Upper lobe of left lung (tissue), 6 donors: ENCODE results near the gene PRR23E. TPM values are rescaled to one million over a fixed set of nuclear protein-coding genes. Genes with fewer than 3 reads are reported as not detected.
A peak's percentile ranks its signal among the peaks of the same experiment; 100 is the strongest.

Experiments used
- ATAC-seq, 2 donors: fragments of 200-7000 bp; cut with Tn5 transposase; one replicate each; pipeline ENCODE4 v1.9.1; 2022; ENCODE audit warnings: mild to moderate bottlenecking in 2 of 2, moderate library complexity in 2 of 2; ENCODE audit not compliant: low FRiP score in 2 of 2
- DNase-seq, 2 donors: peaks; one replicate each; pipeline ENCODE4 v3.0.0-alpha.2; 2019 to 2020
- H3K27ac ChIP-seq, 4 donors: fragments of 200-600 bp; sonication (generic); one replicate each; pipeline ENCODE4 v1.5.1; 2016 to 2019
- H3K27me3 ChIP-seq, 4 donors: fragments of 200-600 bp; sonication (generic); one replicate each; pipeline ENCODE4 v1.5.1; 2017 to 2019
- H3K36me3 ChIP-seq, 4 donors: fragments of 200-600 bp; sonication (generic); one replicate each; pipeline ENCODE4 v1.5.1; 2016 to 2019
- H3K4me1 ChIP-seq, 4 donors: fragments of 200-600 bp; sonication (generic); one replicate each; pipeline ENCODE4 v1.5.1; 2018 to 2019
- H3K4me3 ChIP-seq, 4 donors: fragments of 200-600 bp; sonication (generic); one replicate each; pipeline ENCODE4 v1.5.1; 2017 to 2019; ENCODE audit warnings: mild to moderate bottlenecking in 2 of 4, moderate library complexity in 1 of 4
- H3K9me3 ChIP-seq, 4 donors: fragments of 200-600 bp; sonication (generic); one replicate each; pipeline ENCODE4 v1.5.1; 2018 to 2019
- EP300 ChIP-seq, 4 donors: sonication (generic); formaldehyde crosslinking; IDR thresholded peaks; one replicate each; pipeline ENCODE4 v1.5.1; 2017; ENCODE audit warnings: antibody characterized with exemption in 4 of 4, control low read depth in 2 of 4
- POLR2A ChIP-seq, 4 donors: fragments of 450-650 bp; IDR thresholded peaks; one replicate each; pipeline ENCODE4 v1.5.1; 2016 to 2017; ENCODE audit warnings: antibody characterized with exemption in 4 of 4, mild to moderate bottlenecking in 2 of 4
- POLR2AphosphoS5 ChIP-seq, 2 donors: sonication (generic); formaldehyde crosslinking; IDR thresholded peaks; one replicate each; pipeline ENCODE4 v1.5.1; 2017; ENCODE audit warnings: antibody characterized with exemption in 2 of 2
- WGBS, 2 donors: methylation state at CpG; one replicate each; pipeline ENCODE4 v1.1.5; 2017 to 2018; 5-methylcytosine and 5-hydroxymethylcytosine counted together
- total RNA-seq, 6 donors: library from RNA; depleted of rRNA in 4 of 6; stranded (reverse); fragments of >200 nt in 4 of 6; gene quantifications; one replicate each; pipeline versions ENCODE4 v1.1.0 to v1.2.1, GENCODE V29; 2016 to 2021
- TF ChIP-seq, protein P1 (sequence below), 6 experiments: fragments of 450-650 bp in 4 of 6; fragments of 200-600 bp in 2 of 6; sonication (generic) in 2 of 6; IDR thresholded peaks; one replicate each; pipeline ENCODE4 v1.5.1; 2016 to 2019; ENCODE audit warnings: antibody characterized with exemption in 6 of 6
- donor health status: DM: no; HTN: no; CAD: no; lungs with moderate emphysema.
- donor health status: DM: no; HTN: yes; CAD: no; lungs with severe emphysema.

PRR23E gene
- total RNA-seq, 6 donors from 2014 or later, result not detected

DNA sequence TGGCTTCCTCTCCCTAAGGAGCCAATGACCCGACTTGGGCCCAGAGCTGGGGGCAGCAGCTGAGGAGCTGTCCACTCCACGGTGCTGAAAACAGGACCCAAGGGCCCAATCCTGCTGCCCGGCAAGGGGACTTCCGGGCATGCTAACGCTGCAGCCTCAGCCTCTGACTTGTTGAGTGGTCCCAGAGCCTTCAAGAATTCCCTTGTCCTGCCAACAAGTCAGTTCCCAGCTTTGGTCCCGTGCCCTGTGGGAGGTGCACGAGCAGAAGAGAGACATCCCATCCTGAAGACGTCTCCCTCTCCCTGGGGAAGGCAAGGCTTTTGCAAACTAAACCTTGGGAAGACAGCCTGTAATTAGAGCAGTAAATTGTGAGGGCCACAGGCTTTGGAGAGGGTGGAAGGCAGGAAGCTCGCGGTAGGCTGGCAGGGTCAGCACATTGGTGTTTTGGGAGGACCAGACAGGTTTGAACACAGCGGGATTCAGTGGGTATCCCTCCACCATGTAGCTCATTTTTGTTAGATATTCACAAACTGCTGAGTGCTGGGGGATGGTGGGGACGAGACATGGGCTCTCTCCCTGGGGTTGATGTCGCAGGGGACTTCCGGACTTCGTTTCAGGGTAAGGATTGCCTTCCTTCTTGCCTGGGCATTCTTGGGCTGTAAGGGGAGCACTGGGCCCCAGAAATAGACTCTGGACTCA lies 29.8 kb upstream of the PRR23E start:
- ATAC-seq (no peak), DNase-seq (peak in 1 of 2 donors; percentile 19)
- Histone ChIP-seq H3K4me3 (no peak overlapping the region), H3K4me1 (no peaks in the 10 kb centered on the region), H3K27me3 (no peaks in the 10 kb centered on the region), H3K36me3 (no peaks in the 10 kb centered on the region), H3K9me3 (no peaks in the 10 kb centered on the region), H3K27ac (no peak overlapping the region)
- 46 to 49% methylated on average over 10 to 15 of the region's 15 CpGs for WGBS, 2 donors
- TF ChIP-seq EP300 (IDR thresholded peaks at IDR 0.05), result no peak
- no peak for TF ChIP-seq POLR2AphosphoS5 (IDR thresholded peaks at IDR 0.05)
- no peak for TF ChIP-seq POLR2A (IDR thresholded peaks at IDR 0.05)
- TF ChIP-seq, protein P1, sequence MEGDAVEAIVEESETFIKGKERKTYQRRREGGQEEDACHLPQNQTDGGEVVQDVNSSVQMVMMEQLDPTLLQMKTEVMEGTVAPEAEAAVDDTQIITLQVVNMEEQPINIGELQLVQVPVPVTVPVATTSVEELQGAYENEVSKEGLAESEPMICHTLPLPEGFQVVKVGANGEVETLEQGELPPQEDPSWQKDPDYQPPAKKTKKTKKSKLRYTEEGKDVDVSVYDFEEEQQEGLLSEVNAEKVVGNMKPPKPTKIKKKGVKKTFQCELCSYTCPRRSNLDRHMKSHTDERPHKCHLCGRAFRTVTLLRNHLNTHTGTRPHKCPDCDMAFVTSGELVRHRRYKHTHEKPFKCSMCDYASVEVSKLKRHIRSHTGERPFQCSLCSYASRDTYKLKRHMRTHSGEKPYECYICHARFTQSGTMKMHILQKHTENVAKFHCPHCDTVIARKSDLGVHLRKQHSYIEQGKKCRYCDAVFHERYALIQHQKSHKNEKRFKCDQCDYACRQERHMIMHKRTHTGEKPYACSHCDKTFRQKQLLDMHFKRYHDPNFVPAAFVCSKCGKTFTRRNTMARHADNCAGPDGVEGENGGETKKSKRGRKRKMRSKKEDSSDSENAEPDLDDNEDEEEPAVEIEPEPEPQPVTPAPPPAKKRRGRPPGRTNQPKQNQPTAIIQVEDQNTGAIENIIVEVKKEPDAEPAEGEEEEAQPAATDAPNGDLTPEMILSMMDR (IDR thresholded peaks at IDR 0.05), result no peak

GRCh38 chr3:127164615-127165014 lies 28.3 kb upstream of the PRR23E start:
- Histone ChIP-seq H3K9me3 (no peaks in the 10 kb centered on the region), H3K4me3 (no peak overlapping the region), H3K4me1 (no peaks in the 10 kb centered on the region), H3K27ac (no peak overlapping the region), H3K36me3 (no peaks in the 10 kb centered on the region), H3K27me3 (no peaks in the 10 kb centered on the region)
- ATAC-seq, result no peak
- no peak for DNase-seq
- 68 to 81% methylated on average over 5 of the region's 5 CpGs for WGBS, 2 donors
- TF ChIP-seq EP300 (IDR thresholded peaks at IDR 0.05) (no peak), POLR2A (IDR thresholded peaks at IDR 0.05) (no peak), POLR2AphosphoS5 (IDR thresholded peaks at IDR 0.05) (no peak)
- TF ChIP-seq, protein P1 (IDR thresholded peaks at IDR 0.05), result no peak

GRCh38 chr3:127165036-127165435 lies 27.9 kb upstream of the PRR23E start:
- no peak overlapping the region for H3K27ac ChIP-seq
- H3K36me3 ChIP-seq, result no peaks in the 10 kb centered on the region
- no peaks in the 10 kb centered on the region for H3K27me3 ChIP-seq
- H3K4me1 ChIP-seq, result no peaks in the 10 kb centered on the region
- DNase-seq (no peak), ATAC-seq (no peak)
- no peaks in the 10 kb centered on the region for H3K9me3 ChIP-seq
- no peak overlapping the region for H3K4me3 ChIP-seq
- TF ChIP-seq EP300 (IDR thresholded peaks at IDR 0.05) (no peak), POLR2AphosphoS5 (IDR thresholded peaks at IDR 0.05) (no peak), POLR2A (IDR thresholded peaks at IDR 0.05) (no peak)
- TF ChIP-seq, protein P1 (IDR thresholded peaks at IDR 0.05), result no peak
- WGBS, 2 donors, result 75 to 84% methylated on average over 2 of the region's 2 CpGs

GRCh38 chr3:127165694-127166485 lies 27.0 kb upstream of the PRR23E start:
- H3K27me3 ChIP-seq, result no peaks in the 10 kb centered on the region
- TF ChIP-seq POLR2AphosphoS5 (IDR thresholded peaks at IDR 0.05) (no peak), POLR2A (IDR thresholded peaks at IDR 0.05) (no peak), EP300 (IDR thresholded peaks at IDR 0.05) (no peak)
- TF ChIP-seq, protein P1 (IDR thresholded peaks at IDR 0.05), result no peak
- no peaks in the 10 kb centered on the region for H3K4me1 ChIP-seq
- no peaks in the 10 kb centered on the region for H3K9me3 ChIP-seq
- no peak overlapping the region for H3K27ac ChIP-seq
- H3K36me3 ChIP-seq, result no peaks in the 10 kb centered on the region
- no peak for DNase-seq
- 58 to 63% methylated on average over 5 of the region's 5 CpGs for WGBS, 2 donors
- ATAC-seq, result no peak
- H3K4me3 ChIP-seq, result no peak overlapping the region
